DOHH2 (cell line): ENCODE results near the gene SLC4A1AP.

Experiments
- CTCF ChIP-seq: fragments of 200-600 bp; sonication (generic); IDR thresholded peaks from one replicate; pipeline ENCODE4 v1.5.1; 2014; ENCODE audit warnings: antibody characterized with exemption, mild to moderate bottlenecking, low read depth, low read length; ENCODE audit not compliant: poor library complexity, severe bottlenecking
- EZH2phosphoT487 ChIP-seq: fragments of 200-600 bp; sonication (generic); IDR thresholded peaks from 2 replicates; pipeline ENCODE4 v1.6.1; 2017; ENCODE audit warnings: borderline replicate concordance, mild to moderate bottlenecking, antibody characterized with exemption, low read length, moderate library complexity, mixed read lengths

DNA sequence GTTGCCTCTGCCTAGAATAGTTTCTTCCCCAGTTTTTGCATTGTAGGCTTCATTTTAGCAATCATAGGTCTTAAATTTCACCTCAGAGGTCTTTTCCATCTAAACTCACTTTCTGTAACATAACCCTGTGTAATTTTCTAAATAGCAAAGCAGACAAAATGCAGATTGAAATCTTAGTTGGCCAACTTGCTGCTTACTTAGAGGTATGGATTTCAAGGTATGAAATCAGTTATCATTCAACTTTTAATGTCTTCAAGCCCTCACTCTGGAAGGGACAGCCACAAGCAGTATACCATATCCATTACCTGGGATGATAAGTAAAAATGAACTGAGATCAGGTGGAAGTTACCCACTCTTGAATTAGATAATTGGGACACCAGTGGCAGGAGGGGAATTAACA is 38.7 kb upstream of the SLC4A1AP start:
- TF ChIP-seq CTCF (no peak), EZH2phosphoT487 (no peak)
